ENCODE measurements around the gene SLC4A7.

The SLC4A7 gene

GRCh38 chr3:27485866-27486265, 1.7 kb upstream of the SLC4A7 start:
- Histone ChIP-seq H3K79me2 (ENCODE audit: insufficient read depth, low read length) (peaks cover 33% of the 10 kb centered on the region), H3K9me3 (ENCODE audit: insufficient read depth, low read depth, low read length) (no peaks in the 10 kb centered on the region), H2AFZ (ENCODE audit: low read length) (no peak overlapping the region), H3K9me2 (replicated peaks; ENCODE audit: low read depth, low read length) (no peaks in the 10 kb centered on the region), H3K27me3 (ENCODE audit: insufficient read depth, low read length, poor library complexity, severe bottlenecking) (no peaks in the 10 kb centered on the region), H3K4me3 (ENCODE audit: low read length, poor library complexity, severe bottlenecking) (no peak overlapping the region), H3K4me1 (ENCODE audit: insufficient read depth, low read length, poor library complexity, severe bottlenecking) (peaks cover 20% of the 10 kb centered on the region), H3F3A (ENCODE audit: low read depth) (no peaks in the 10 kb centered on the region), H4K20me1 (ENCODE audit: insufficient read depth, low read length, poor library complexity, severe bottlenecking) (peaks cover 20% of the 10 kb centered on the region), H3K4me2 (ENCODE audit: low read depth, low read length, poor library complexity, severe bottlenecking) (no peak overlapping the region), H3K9ac (ENCODE audit: low read depth, low read length, poor library complexity, severe bottlenecking) (no peak overlapping the region), H3K36me3 (ENCODE audit: insufficient read depth, low read length) (no peaks in the 10 kb centered on the region)
- TF ChIP-seq CTCF (conservative IDR thresholded peaks at IDR 0.05; ENCODE audit: low read length), result no peak
- TF ChIP-seq EZH2phosphoT487 (IDR thresholded peaks at IDR 0.05; ENCODE audit: borderline replicate concordance), result no peak

DNA sequence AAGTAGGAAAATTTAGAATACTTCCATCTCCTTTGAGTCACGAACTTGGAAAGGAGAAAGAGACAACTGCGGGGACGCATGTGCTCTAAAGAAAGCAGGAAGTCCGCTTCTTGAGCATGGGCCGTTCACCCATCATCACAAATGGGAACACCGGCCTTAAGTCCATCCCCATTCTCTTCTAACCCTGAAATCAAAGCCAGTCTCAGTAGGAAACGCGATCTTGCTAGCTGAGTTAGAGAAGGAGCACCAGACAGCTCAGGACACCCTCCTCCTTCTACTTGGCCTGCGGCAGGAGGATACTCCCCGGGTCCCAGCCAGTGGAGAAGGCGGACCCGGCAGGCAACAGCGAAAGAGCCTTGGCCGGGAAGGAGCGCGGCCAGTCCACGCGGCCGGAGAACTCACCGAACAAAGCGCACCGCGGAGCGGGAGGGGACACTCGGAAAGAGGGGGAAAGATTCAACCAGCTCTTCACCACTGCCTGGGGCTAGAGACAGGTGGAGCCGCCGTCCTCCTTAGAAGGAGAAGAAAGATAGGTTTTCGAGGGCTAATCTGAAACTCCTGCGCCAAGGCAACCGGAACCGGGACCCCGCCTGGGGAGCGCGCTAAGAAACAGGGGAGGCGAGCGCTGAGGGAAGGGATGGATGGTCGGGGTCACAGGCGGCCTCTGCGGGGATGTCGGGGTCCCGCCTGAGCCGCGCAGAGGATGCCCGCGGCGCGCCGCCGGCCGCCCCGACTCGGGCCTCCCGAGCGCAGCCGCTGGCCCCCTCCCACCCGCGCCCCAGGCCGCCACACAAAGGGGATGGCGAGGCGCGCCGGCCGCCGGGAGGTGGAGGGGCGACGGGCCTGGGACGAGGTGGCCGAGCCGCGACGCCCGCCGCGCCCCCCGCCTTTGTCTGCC, 818 bp downstream of the SLC4A7 start:
- H3F3A ChIP-seq (ENCODE audit: low read depth), result no peaks in the 10 kb centered on the region
- H3K4me3 ChIP-seq (ENCODE audit: low read length, poor library complexity, severe bottlenecking), result peak overlapping the region; percentile 93
- H3K4me1 ChIP-seq (ENCODE audit: insufficient read depth, low read length, poor library complexity, severe bottlenecking), result peaks cover 37% of the 10 kb centered on the region
- no peaks in the 10 kb centered on the region for H3K36me3 ChIP-seq (ENCODE audit: insufficient read depth, low read length)
- H3K27me3 ChIP-seq (ENCODE audit: insufficient read depth, low read length, poor library complexity, severe bottlenecking), result no peaks in the 10 kb centered on the region
- no peak for TF ChIP-seq CTCF (conservative IDR thresholded peaks at IDR 0.05; ENCODE audit: low read length)
- TF ChIP-seq EZH2phosphoT487 (IDR thresholded peaks at IDR 0.05; ENCODE audit: borderline replicate concordance), result no peak
- H4K20me1 ChIP-seq (ENCODE audit: insufficient read depth, low read length, poor library complexity, severe bottlenecking), result peaks cover 37% of the 10 kb centered on the region
- H3K4me2 ChIP-seq (ENCODE audit: low read depth, low read length, poor library complexity, severe bottlenecking), result peak overlapping the region; percentile 87
- H2AFZ ChIP-seq (ENCODE audit: low read length), result peak overlapping the region; percentile 90
- peak overlapping the region; percentile 83 for H3K9ac ChIP-seq (ENCODE audit: low read depth, low read length, poor library complexity, severe bottlenecking)
- no peaks in the 10 kb centered on the region for H3K9me3 ChIP-seq (ENCODE audit: insufficient read depth, low read depth, low read length)
- H3K79me2 ChIP-seq (ENCODE audit: insufficient read depth, low read length), result peaks cover 58% of the 10 kb centered on the region
- H3K9me2 ChIP-seq (replicated peaks; ENCODE audit: low read depth, low read length), result no peaks in the 10 kb centered on the region

- Histone ChIP-seq H3K9ac (ENCODE audit: low read depth, low read length, poor library complexity, severe bottlenecking) (no peak overlapping the region), H3K9me3 (ENCODE audit: insufficient read depth, low read depth, low read length) (0 out of 2 replicates have a peak, but pooled peaks cover 5% of the 10 kb centered on the region), H3K27me3 (ENCODE audit: insufficient read depth, low read length, poor library complexity, severe bottlenecking) (no peaks in the 10 kb centered on the region), H3K36me3 (ENCODE audit: insufficient read depth, low read length) (peaks cover 4% of the 10 kb centered on the region), H3K4me3 (ENCODE audit: low read length, poor library complexity, severe bottlenecking) (peak overlapping the region; percentile 93), H3K4me2 (ENCODE audit: low read depth, low read length, poor library complexity, severe bottlenecking) (peak overlapping the region; percentile 87), H3K9me2 (replicated peaks; ENCODE audit: low read depth, low read length) (no peaks in the 10 kb centered on the region), H2AFZ (ENCODE audit: low read length) (no peak overlapping the region), H3K4me1 (ENCODE audit: insufficient read depth, low read length, poor library complexity, severe bottlenecking) (peaks cover 36% of the 10 kb centered on the region), H3K79me2 (ENCODE audit: insufficient read depth, low read length) (peaks cover 91% of the 10 kb centered on the region), H4K20me1 (ENCODE audit: insufficient read depth, low read length, poor library complexity, severe bottlenecking) (peaks cover 58% of the 10 kb centered on the region), H3F3A (ENCODE audit: low read depth) (no peaks in the 10 kb centered on the region; the same call in 1 of the 2 replicates)
- TF ChIP-seq EZH2phosphoT487 (IDR thresholded peaks at IDR 0.05; ENCODE audit: borderline replicate concordance) (no peak), CTCF (conservative IDR thresholded peaks at IDR 0.05; ENCODE audit: low read length) (no peak)
Measured at GRCh38 chr3:27479806-27480543, 4.2 kb downstream of the SLC4A7 start.

Data from Loucy (cell line).